H1 (cell line): ENCODE results near the gene SCGB3A1. TPM values are rescaled to one million over a fixed set of nuclear protein-coding genes. Genes with fewer than 3 reads are reported as not detected.

Experiments
- CREB1 ChIP-seq: IDR thresholded peaks from 2 replicates; pipeline ENCODE4 v1.6.1; 2012; ENCODE audit warnings: inconsistent platforms
- EP300 ChIP-seq, 2 experiments: IDR thresholded peaks; 1 replicate in 1 of 2; 2 replicates in 1 of 2; pipeline ENCODE4 v1.6.1; 2011 to 2012; ENCODE audit warnings: low read depth in 2 of 2, low read length in 2 of 2, mild to moderate bottlenecking in 2 of 2, borderline replicate concordance in 1 of 2, inconsistent platforms in 1 of 2, moderate library complexity in 1 of 2
- KDM5A ChIP-seq: fragments of 200-600 bp; IDR thresholded peaks from 2 replicates; pipeline ENCODE4 v1.7.1; 2012; ENCODE audit warnings: mild to moderate bottlenecking, low read length, inconsistent platforms, mixed read lengths
- PHF8 ChIP-seq: fragments of 200-600 bp; sonication (generic); conservative IDR thresholded peaks from 2 replicates; pipeline ENCODE4 v1.7.1; 2012; ENCODE audit warnings: low read depth, mild to moderate bottlenecking, inconsistent platforms, low read length, moderate library complexity
- POU5F1 ChIP-seq: IDR thresholded peaks from 2 replicates; pipeline ENCODE4 v1.6.1; 2011; ENCODE audit warnings: low read depth, mild to moderate bottlenecking, low read length, moderate library complexity
- RBBP5 ChIP-seq: IDR thresholded peaks from 2 replicates; pipeline ENCODE4 v1.7.1; 2012; ENCODE audit warnings: low read depth, mild to moderate bottlenecking, inconsistent platforms, low read length, moderate library complexity, borderline replicate concordance
- SIRT6 ChIP-seq: IDR thresholded peaks from one replicate; pipeline ENCODE4 v1.7.1; 2012; ENCODE audit warnings: low read length, inconsistent platforms
- SRF ChIP-seq: IDR thresholded peaks from 2 replicates; pipeline ENCODE4 v1.6.1; 2011; ENCODE audit warnings: mild to moderate bottlenecking, low read depth, low read length, moderate library complexity
- TAF7 ChIP-seq: optimal IDR thresholded peaks from 2 replicates; pipeline ENCODE3; 2011; ENCODE audit warnings: low read depth, mild to moderate bottlenecking, inconsistent platforms, low read length, moderate library complexity, borderline replicate concordance
- TBP ChIP-seq: IDR thresholded peaks from 2 replicates; pipeline ENCODE4 v1.6.1; 2011; ENCODE audit warnings: low read depth, low read length, improper control_type of control experiment
- ZNF274 ChIP-seq: IDR thresholded peaks from 2 replicates; pipeline ENCODE4 v1.7.0; 2012; ENCODE audit warnings: low read length, borderline replicate concordance; ENCODE audit errors: extremely low read depth
- polyA plus RNA-seq, 7 experiments: library from polyadenylated mRNA; depleted of rRNA in 3 of 7; stranded (reverse) in 5 of 7; unstranded in 2 of 7; fragments of >200 nt in 5 of 7; fragments of 200-250 nt in 2 of 7; gene quantifications; 1 replicate in 5 of 7; 2 replicates in 1 of 7; 4 replicates in 1 of 7; pipeline versions ENCODE4 v1.2.1 to v1.2.3, GENCODE V29; 2011 to 2013; ENCODE audit warnings: missing spikeins in 2 of 7, mixed read lengths in 2 of 7
- total RNA-seq: library from RNA; stranded (reverse); fragmentation: NEBNext Ultra II Directional; extraction: Animal tissue kit (Norgen Biotek cat#: 25700); gene quantifications from 2 replicates; pipeline ENCODE4 v1.2.1, GENCODE V29; 2021

Gene SCGB3A1
- total and polyA plus RNA-seq, 2 of the 8 experiments (the other 6 are each of a cell fraction or from before 2014, with no cell fraction given) = 0.20 TPM; not detected in 1

DNA sequence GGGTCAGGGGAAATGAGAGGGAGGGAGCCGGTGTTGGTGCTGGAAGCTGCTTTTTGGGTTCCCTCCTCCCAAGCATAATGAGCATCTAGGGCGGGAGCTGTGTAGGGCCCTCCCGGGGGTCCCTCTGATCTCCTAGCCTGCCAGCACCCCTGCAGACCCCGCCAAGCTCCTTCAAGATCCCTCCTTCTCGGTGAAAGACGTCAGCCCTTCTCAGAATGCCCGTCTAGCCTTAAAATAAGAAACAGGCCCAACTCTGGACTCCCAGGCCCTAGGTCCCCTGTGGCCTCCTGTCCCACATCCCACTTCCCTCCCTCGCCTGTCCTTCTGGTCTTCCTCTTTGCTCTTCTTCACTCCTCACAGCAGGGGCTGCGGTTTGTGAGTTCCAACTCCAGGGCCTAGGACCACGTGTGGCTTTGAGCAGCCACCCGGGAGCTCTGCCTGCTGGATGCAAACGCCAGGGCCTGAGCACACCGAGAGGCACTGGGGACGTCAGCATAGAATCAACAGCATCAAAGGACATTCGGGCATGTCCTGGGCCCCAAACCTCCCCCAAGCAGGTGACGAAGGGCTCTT, 8.8 kb upstream of the SCGB3A1 start (continued):
- TF ChIP-seq PHF8 (no peak), EP300 (IDR thresholded peaks at IDR 0.05; ENCODE audit: borderline replicate concordance in 1 of 2, low read depth in 2 of 2, low read length in 2 of 2) (no peak), TBP (no peak), TAF7 (no peak), CREB1 (no peak), KDM5A (no peak), ZNF274 (no peak), SIRT6 (no peak), RBBP5 (no peak), POU5F1 (no peak), SRF (no peak)
